IMR-90 (cell line): ENCODE results near the gene CSRNP3. TPM values are rescaled to one million over a fixed set of nuclear protein-coding genes. Genes with fewer than 3 reads are reported as not detected.

Experiments
- ATAC-seq: fragments of 200-7000 bp; cut with Tn5 transposase; 2 replicates; pipeline ENCODE4 v1.9.1; 2020; ENCODE audit warnings: low read depth, mild to moderate bottlenecking, moderate library complexity
- BruUV-seq: library from RNA; stranded (reverse); fragments of 400-500 nt; replicated peaks from 2 replicates; lab custom pipeline; 2021; lab: Mats Ljungman, UMichigan
- CTCF ChIA-PET: fragments of 300-600 bp; formaldehyde crosslinking; extraction: SDS; loops from one replicate; lab custom pipeline; 2021; ENCODE audit warnings: antibody characterized with exemption; lab: Yijun Ruan, JAX
- POLR2A ChIA-PET: fragments of 300-600 bp; sonication (Branson Sonifier 250); formaldehyde crosslinking; loops from one replicate; lab custom pipeline; 2022; ENCODE audit warnings: antibody characterized with exemption; ENCODE audit not compliant: unreplicated experiment; lab: Charles Lee
- DNase-seq: peaks from one replicate; pipeline ENCODE4 v3.0.0; 2013
- H2AFZ ChIP-seq: replicated peaks from 2 replicates; pipeline ENCODE3; 2013; ENCODE audit warnings: low read length, mild to moderate bottlenecking; ENCODE audit not compliant: poor library complexity
- H2AK5ac ChIP-seq: 2 replicates; pipeline ENCODE4 v1.6.1; 2013; ENCODE audit warnings: low read depth, low read length, inconsistent platforms
- H2AK9ac ChIP-seq: replicated peaks from 2 replicates; pipeline ENCODE3; 2013; ENCODE audit warnings: mild to moderate bottlenecking, low read depth, low read length, moderate library complexity; ENCODE audit not compliant: poor library complexity
- H2BK120ac ChIP-seq: 2 replicates; pipeline ENCODE4 v1.6.1; 2013; ENCODE audit warnings: low read depth, low read length, inconsistent platforms
- H2BK15ac ChIP-seq: 3 replicates; pipeline ENCODE4 v1.6.1; 2013; ENCODE audit warnings: low read depth, low read length, inconsistent platforms
- H2BK20ac ChIP-seq: 2 replicates; pipeline ENCODE4 v1.6.1; 2013; ENCODE audit warnings: low read depth, mild to moderate bottlenecking, inconsistent platforms, low read length, moderate library complexity
- H2BK5ac ChIP-seq: 2 replicates; pipeline ENCODE4 v1.6.1; 2013; ENCODE audit warnings: mild to moderate bottlenecking, low read depth, low read length, inconsistent platforms; ENCODE audit not compliant: poor library complexity, severe bottlenecking
- H3K14ac ChIP-seq: replicated peaks from 2 replicates; pipeline ENCODE4 v1.6.1; 2013; ENCODE audit warnings: low read depth, low read length, inconsistent platforms
- H3K18ac ChIP-seq: 2 replicates; pipeline ENCODE4 v1.6.1; 2013; ENCODE audit warnings: low read depth, low read length, control low read depth
- H3K23ac ChIP-seq: 2 replicates; pipeline ENCODE4 v1.6.1; 2013; ENCODE audit warnings: low read depth, low read length, inconsistent platforms
- H3K27ac ChIP-seq: 2 replicates; pipeline ENCODE4 v1.5.1; 2013; ENCODE audit warnings: mild to moderate bottlenecking, control low read depth, low read length; ENCODE audit not compliant: insufficient read depth
- H3K27me3 ChIP-seq: 2 replicates; pipeline ENCODE4 v1.6.1; 2013; ENCODE audit warnings: low read length; ENCODE audit not compliant: control insufficient read depth, insufficient read depth
- H3K36me3 ChIP-seq: 2 replicates; pipeline ENCODE4 v1.6.1; 2013; ENCODE audit warnings: low read length, mixed read lengths; ENCODE audit not compliant: control insufficient read depth, insufficient read depth
- H3K4ac ChIP-seq: 2 replicates; pipeline ENCODE4 v1.6.1; 2013; ENCODE audit warnings: low read depth, low read length, inconsistent platforms
- H3K4me1 ChIP-seq: 2 replicates; pipeline ENCODE4 v1.6.1; 2013; ENCODE audit warnings: low read length, mixed read lengths; ENCODE audit not compliant: control insufficient read depth, insufficient read depth
- H3K4me2 ChIP-seq: 2 replicates; pipeline ENCODE4 v1.6.1; 2013; ENCODE audit warnings: low read depth, mild to moderate bottlenecking, control low read depth, low read length, moderate library complexity
- H3K4me3 ChIP-seq: 2 replicates; pipeline ENCODE4 v1.5.1; 2013; ENCODE audit warnings: low read depth, mild to moderate bottlenecking, control low read depth, low read length, moderate library complexity; ENCODE audit not compliant: insufficient read depth
- H3K56ac ChIP-seq: 2 replicates; pipeline ENCODE4 v1.6.1; 2013; ENCODE audit warnings: low read length, inconsistent platforms; ENCODE audit not compliant: insufficient read depth; ENCODE audit errors: extremely low read depth
- H3K79me1 ChIP-seq, 2 experiments: 2 replicates each; pipeline ENCODE4 v1.6.1; 2013; ENCODE audit warnings: low read length in 2 of 2, inconsistent platforms in 1 of 2, low read depth in 1 of 2
- H3K9ac ChIP-seq: 2 replicates; pipeline ENCODE4 v1.6.1; 2013; ENCODE audit warnings: low read depth, low read length, control low read depth
- H3K9me1 ChIP-seq: 2 replicates; pipeline ENCODE4 v1.6.1; 2013; ENCODE audit warnings: low read length, inconsistent platforms; ENCODE audit not compliant: insufficient read depth
- H3K9me3 ChIP-seq: 2 replicates; pipeline ENCODE4 v1.6.1; 2013; ENCODE audit warnings: low read length; ENCODE audit not compliant: control insufficient read depth, insufficient read depth
- H4K20me1 ChIP-seq: 2 replicates; pipeline ENCODE4 v1.6.1; 2013; ENCODE audit warnings: low read length, inconsistent platforms; ENCODE audit not compliant: insufficient read depth
- H4K5ac ChIP-seq: 2 replicates; pipeline ENCODE4 v1.6.1; 2013; ENCODE audit warnings: mild to moderate bottlenecking, low read depth, low read length, control low read depth
- H4K8ac ChIP-seq, 2 experiments: 2 replicates each; pipeline ENCODE4 v1.6.1; 2013; ENCODE audit warnings: low read depth in 2 of 2, low read length in 2 of 2, control low read depth in 1 of 2, inconsistent platforms in 1 of 2
- H4K91ac ChIP-seq: 2 replicates; pipeline ENCODE4 v1.6.1; 2013; ENCODE audit warnings: low read depth, low read length, inconsistent platforms; ENCODE audit not compliant: insufficient read depth
- BHLHE40 ChIP-seq: fragments of 150-350 bp; IDR thresholded peaks from 2 replicates; pipeline ENCODE4 v1.6.1; 2016; ENCODE audit warnings: mild to moderate bottlenecking, low read depth, low read length
- CEBPB ChIP-seq: IDR thresholded peaks from 2 replicates; pipeline ENCODE4 v1.6.1; 2012; ENCODE audit warnings: low read depth, low read length, improper control_type of control experiment
- CHD1 ChIP-seq: IDR thresholded peaks from 2 replicates; pipeline ENCODE4 v1.6.1; 2012; ENCODE audit warnings: low read depth, low read length, improper control_type of control experiment
- CTCF ChIP-seq: conservative IDR thresholded peaks from 2 replicates; pipeline ENCODE4 v1.5.1; 2012; ENCODE audit warnings: mild to moderate bottlenecking, low read depth, low read length, improper control_type of control experiment
- FOS ChIP-seq: fragments of 150-350 bp; IDR thresholded peaks from 2 replicates; pipeline ENCODE4 v1.6.1; 2016; ENCODE audit warnings: low read depth, low read length
- MAFK ChIP-seq: IDR thresholded peaks from 2 replicates; pipeline ENCODE4 v1.6.1; 2012; ENCODE audit warnings: low read depth, low read length, improper control_type of control experiment
- MAZ ChIP-seq: IDR thresholded peaks from 2 replicates; pipeline ENCODE4 v1.6.1; 2012; ENCODE audit warnings: low read depth, mild to moderate bottlenecking, low read length, improper control_type of control experiment, moderate library complexity, borderline replicate concordance
- MXI1 ChIP-seq: IDR thresholded peaks from 2 replicates; pipeline ENCODE4 v1.6.1; 2012; ENCODE audit warnings: low read depth, mild to moderate bottlenecking, low read length, moderate library complexity, borderline replicate concordance
- NFE2L2 ChIP-seq: fragments of 150-350 bp; IDR thresholded peaks from 2 replicates; pipeline ENCODE4 v1.6.1; 2016; ENCODE audit warnings: low read depth, mild to moderate bottlenecking, low read length
- POLR2A ChIP-seq: IDR thresholded peaks from 2 replicates; pipeline ENCODE4 v1.6.1; 2012; ENCODE audit warnings: mild to moderate bottlenecking, low read depth, low read length
- RCOR1 ChIP-seq: IDR thresholded peaks from 2 replicates; pipeline ENCODE4 v1.6.1; 2012; ENCODE audit warnings: mild to moderate bottlenecking, low read length, improper control_type of control experiment; ENCODE audit not compliant: insufficient replicate concordance
- RFX5 ChIP-seq: IDR thresholded peaks from 2 replicates; pipeline ENCODE4 v1.8.0; 2012; ENCODE audit warnings: low read depth, mild to moderate bottlenecking, low read length, moderate library complexity
- SMC3 ChIP-seq: fragments of 150-350 bp; IDR thresholded peaks from 2 replicates; pipeline ENCODE4 v1.6.1; 2016; ENCODE audit warnings: low read depth, mild to moderate bottlenecking, antibody characterized with exemption, low read length, moderate library complexity
- USF2 ChIP-seq: fragments of 150-350 bp; IDR thresholded peaks from 2 replicates; pipeline ENCODE4 v1.6.1; 2017; ENCODE audit warnings: mild to moderate bottlenecking, antibody characterized with exemption, low read length, low read depth
- WGBS, 2 experiments: methylation state at CpG; one replicate each; pipeline versions ENCODE4 v1.1.5 to v1.1.7; 2013; ENCODE audit warnings: missing lambda C conversion rate in 2 of 2; ENCODE audit not compliant: insufficient read length in 1 of 2; ENCODE audit errors: extremely low coverage in 2 of 2; 5-methylcytosine and 5-hydroxymethylcytosine counted together
- dilution Hi-C: fragments of 300-500 bp; cut with HindIII; formaldehyde crosslinking; loops from one replicate; pipeline ENCODE4 v1.14.3; 2018; ENCODE audit warnings: low sequenced_read_pairs; ENCODE audit not compliant: unreplicated experiment
- in situ Hi-C: fragments of 300-500 bp; cut with MboI; formaldehyde crosslinking; loops from 3 replicates; pipeline ENCODE4 v1.14.3; 2019; ENCODE audit warnings: low sequenced_read_pairs, inconsistent platforms, mixed read lengths
- intact Hi-C: fragments of 100-400 bp; cut with micrococcal nuclease; formaldehyde crosslinking; loops from 2 replicates; pipeline ENCODE4 v1.10.0; 2022
- polyA plus RNA-seq, 3 experiments: library from polyadenylated mRNA; depleted of rRNA; stranded (reverse); fragments of >200 nt; gene quantifications; 2 replicates each; pipeline ENCODE4 v1.2.3, GENCODE V29; 2012; ENCODE audit warnings: low replicate concordance in 1 of 3
- total RNA-seq: library from RNA; depleted of rRNA; stranded (reverse); fragments of >200 nt; gene quantifications from 2 replicates; pipeline ENCODE4 v1.2.3, GENCODE V29; 2012

CSRNP3 gene
- total and polyA plus RNA-seq, 2 of the 4 experiments (the other 2 are of a cell fraction) = 0.21 to 0.72 TPM

GRCh38 chr2:165618806-165619205, 149.3 kb downstream of the CSRNP3 start:
- Histone ChIP-seq H2AFZ (no peak overlapping the region), H3K4me1 (no peaks in the 10 kb centered on the region), H2AK5ac (no peak overlapping the region), H3K4me2 (no peak overlapping the region), H3K18ac (no peak overlapping the region), H3K27me3 (no peaks in the 10 kb centered on the region), H3K27ac (no peak overlapping the region), H3K4ac (no peak overlapping the region), H3K9me1 (no peaks in the 10 kb centered on the region), H3K14ac (no peak overlapping the region), H2BK120ac (no peak overlapping the region), H4K91ac (no peak overlapping the region), H3K9ac (no peak overlapping the region), H3K9me3 (no peaks in the 10 kb centered on the region), H4K5ac (no peak overlapping the region), H2BK15ac (no peak overlapping the region), H3K56ac (no peak overlapping the region), H3K79me1 (no peaks in the 10 kb centered on the region), H4K8ac (no peak overlapping the region), H2AK9ac (no peak overlapping the region), H2BK5ac (no peak overlapping the region), H2BK20ac (no peak overlapping the region), H3K23ac (no peak overlapping the region), H4K20me1 (no peaks in the 10 kb centered on the region), H3K36me3 (no peaks in the 10 kb centered on the region), H3K4me3 (no peak overlapping the region)
- no CpG with 5 or more reads among the region's 1 CpG for WGBS, 2 experiments
- BruUV-seq = no TSS peak
- DNase-seq (no peak), ATAC-seq (no peak)
- ChIA-PET POLR2A (no interaction called here), CTCF (no interaction called here)
- intact Hi-C loops = no loop called here
- in situ Hi-C loops = no loop called here
- dilution Hi-C loops = no loop called here
- no peak for TF ChIP-seq MAZ
- TF ChIP-seq RFX5 = no peak
- no peak for TF ChIP-seq SMC3
- TF ChIP-seq RCOR1 = no peak
- TF ChIP-seq POLR2A = no peak
- TF ChIP-seq USF2 = no peak
- no peak for TF ChIP-seq FOS
- TF ChIP-seq MAFK = no peak
- no peak for TF ChIP-seq BHLHE40
- no peak for TF ChIP-seq MXI1
- TF ChIP-seq CEBPB = no peak
- no peak for TF ChIP-seq CHD1
- TF ChIP-seq CTCF = no peak
- no peak for TF ChIP-seq NFE2L2
